Measurements from ENCODE around the gene TENM4. TPM values are rescaled to one million over a fixed set of nuclear protein-coding genes. Genes with fewer than 3 reads are reported as not detected.

TENM4 gene
- total RNA-seq, 1 donor from 2014 or later: 5.1 TPM

GRCh38 chr11:79434283-79434682, 6.5 kb downstream of the TENM4 start:
- Histone ChIP-seq H3K79me2 (ENCODE audit: low read depth) (no peaks in the 10 kb centered on the region), H3K27ac (no peak overlapping the region), H3K36me3 (no peaks in the 10 kb centered on the region), H3K9me3 (ENCODE audit: low read depth) (no peaks in the 10 kb centered on the region), H2AFZ (replicated peaks) (no peak overlapping the region), H3K4me3 (no peak overlapping the region), H3K27me3 (peaks cover 59% of the 10 kb centered on the region), H3K4me1 (peaks cover 20% of the 10 kb centered on the region), H3F3A (ENCODE audit: low read depth) (peaks cover 13% of the 10 kb centered on the region), H4K20me1 (ENCODE audit: low read depth) (peaks cover 48% of the 10 kb centered on the region), H3K4me2 (no peak overlapping the region), H3K9ac (no peak overlapping the region)
- Mint-ChIP-seq H3K27me3 (ENCODE audit: insufficient read depth, low read depth) (peaks cover 2% of the 10 kb centered on the region), H3K27ac (no peak overlapping the region), H3K4me1 (peaks cover 30% of the 10 kb centered on the region), H3K9me3 (no peaks in the 10 kb centered on the region), H3K36me3 (peaks cover 11% of the 10 kb centered on the region), H3K4me3 (no peak overlapping the region)
- no peak for DNase-seq (ENCODE audit: low spot score)
- TF ChIP-seq, protein P1, sequence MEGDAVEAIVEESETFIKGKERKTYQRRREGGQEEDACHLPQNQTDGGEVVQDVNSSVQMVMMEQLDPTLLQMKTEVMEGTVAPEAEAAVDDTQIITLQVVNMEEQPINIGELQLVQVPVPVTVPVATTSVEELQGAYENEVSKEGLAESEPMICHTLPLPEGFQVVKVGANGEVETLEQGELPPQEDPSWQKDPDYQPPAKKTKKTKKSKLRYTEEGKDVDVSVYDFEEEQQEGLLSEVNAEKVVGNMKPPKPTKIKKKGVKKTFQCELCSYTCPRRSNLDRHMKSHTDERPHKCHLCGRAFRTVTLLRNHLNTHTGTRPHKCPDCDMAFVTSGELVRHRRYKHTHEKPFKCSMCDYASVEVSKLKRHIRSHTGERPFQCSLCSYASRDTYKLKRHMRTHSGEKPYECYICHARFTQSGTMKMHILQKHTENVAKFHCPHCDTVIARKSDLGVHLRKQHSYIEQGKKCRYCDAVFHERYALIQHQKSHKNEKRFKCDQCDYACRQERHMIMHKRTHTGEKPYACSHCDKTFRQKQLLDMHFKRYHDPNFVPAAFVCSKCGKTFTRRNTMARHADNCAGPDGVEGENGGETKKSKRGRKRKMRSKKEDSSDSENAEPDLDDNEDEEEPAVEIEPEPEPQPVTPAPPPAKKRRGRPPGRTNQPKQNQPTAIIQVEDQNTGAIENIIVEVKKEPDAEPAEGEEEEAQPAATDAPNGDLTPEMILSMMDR (IDR thresholded peaks at IDR 0.05): no peak
- no peak for TF ChIP-seq EZH2 (IDR thresholded peaks at IDR 0.05)
- no peak for TF ChIP-seq EZH2phosphoT487 (IDR thresholded peaks at IDR 0.05)

DNA sequence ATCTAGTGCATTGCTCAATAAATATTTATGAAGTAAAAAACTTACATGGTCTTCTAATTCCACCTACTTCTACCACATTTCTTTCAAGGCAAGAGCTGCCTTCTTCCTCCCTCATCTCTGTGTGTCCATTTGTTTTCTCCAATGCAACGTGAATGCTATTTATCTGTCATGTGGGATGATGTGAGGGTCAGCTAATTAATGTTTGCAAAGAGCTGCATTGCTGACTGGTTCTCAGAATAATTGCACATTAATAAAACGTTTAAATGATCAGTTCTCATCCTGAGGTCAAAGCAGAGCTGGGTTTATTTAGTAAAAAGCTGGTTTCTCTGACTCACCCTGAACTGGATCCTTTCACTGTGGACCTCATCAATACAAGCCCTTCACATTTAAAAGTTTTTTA, 8.7 kb downstream of the TENM4 start:
- H3K27ac ChIP-seq: no peak overlapping the region
- no peak for DNase-seq (ENCODE audit: low spot score)
- H2AFZ ChIP-seq (replicated peaks): no peak overlapping the region
- H3K36me3 ChIP-seq: no peaks in the 10 kb centered on the region
- peaks cover 6% of the 10 kb centered on the region for H3K4me1 ChIP-seq
- H3K36me3 Mint-ChIP-seq: peaks cover 11% of the 10 kb centered on the region
- TF ChIP-seq EZH2 (IDR thresholded peaks at IDR 0.05): no peak
- no peak for TF ChIP-seq EZH2phosphoT487 (IDR thresholded peaks at IDR 0.05)
- TF ChIP-seq, protein P1 (IDR thresholded peaks at IDR 0.05): no peak
- no peak overlapping the region for H3K9ac ChIP-seq
- H3K4me3 ChIP-seq: no peak overlapping the region
- H3K27me3 Mint-ChIP-seq (ENCODE audit: insufficient read depth, low read depth): peaks cover 2% of the 10 kb centered on the region
- no peak overlapping the region for H3K27ac Mint-ChIP-seq
- H4K20me1 ChIP-seq (ENCODE audit: low read depth): peaks cover 28% of the 10 kb centered on the region
- no peak overlapping the region for H3K4me3 Mint-ChIP-seq
- no peaks in the 10 kb centered on the region for H3F3A ChIP-seq (ENCODE audit: low read depth)
- no peaks in the 10 kb centered on the region for H3K79me2 ChIP-seq (ENCODE audit: low read depth)
- H3K9me3 Mint-ChIP-seq: no peaks in the 10 kb centered on the region
- H3K4me1 Mint-ChIP-seq: peaks cover 29% of the 10 kb centered on the region
- no peaks in the 10 kb centered on the region for H3K9me3 ChIP-seq (ENCODE audit: low read depth)
- H3K4me2 ChIP-seq: no peak overlapping the region
- H3K27me3 ChIP-seq: peaks cover 38% of the 10 kb centered on the region

GRCh38 chr11:79431535-79431934, 9.3 kb downstream of the TENM4 start:
- peaks cover 12% of the 10 kb centered on the region for H3K36me3 Mint-ChIP-seq
- Histone ChIP-seq H3F3A (ENCODE audit: low read depth) (no peaks in the 10 kb centered on the region), H3K4me3 (no peak overlapping the region), H3K79me2 (ENCODE audit: low read depth) (no peaks in the 10 kb centered on the region), H3K9ac (no peak overlapping the region), H3K4me2 (no peak overlapping the region), H2AFZ (replicated peaks) (no peak overlapping the region), H4K20me1 (ENCODE audit: low read depth) (peaks cover 22% of the 10 kb centered on the region), H3K9me3 (ENCODE audit: low read depth) (no peaks in the 10 kb centered on the region), H3K4me1 (no peaks in the 10 kb centered on the region), H3K27me3 (peaks cover 32% of the 10 kb centered on the region), H3K36me3 (no peaks in the 10 kb centered on the region), H3K27ac (no peak overlapping the region)
- no peak overlapping the region for H3K27ac Mint-ChIP-seq
- no peak overlapping the region for H3K4me3 Mint-ChIP-seq
- H3K9me3 Mint-ChIP-seq: no peaks in the 10 kb centered on the region
- H3K4me1 Mint-ChIP-seq: peaks cover 23% of the 10 kb centered on the region
- TF ChIP-seq EZH2phosphoT487 (IDR thresholded peaks at IDR 0.05) (no peak), EZH2 (IDR thresholded peaks at IDR 0.05) (no peak)
- TF ChIP-seq, protein P1 (IDR thresholded peaks at IDR 0.05): no peak
- peaks cover 2% of the 10 kb centered on the region for H3K27me3 Mint-ChIP-seq (ENCODE audit: insufficient read depth, low read depth)
- DNase-seq (ENCODE audit: low spot score): no peak

All from neural progenitor cell (in vitro differentiated cells).